HAP-1 (cell line): ENCODE data around the gene DSG4.
"Not testable (repeated sequence)": the region's sequence is repeated elsewhere in the genome, so short reads cannot be mapped to it uniquely, and the experiment has no call there.

ENCODE experiments used
- DNase-seq, 2 experiments: peaks; one replicate each; pipeline ENCODE4 v3.0.0-alpha.2; 2016 to 2020; ENCODE audit warnings: low spot score in 2 of 2
- H3K27me3 ChIP-seq: fragments of 250-450 bp; sonication (Bioruptor Pico); 2 replicates; pipeline ENCODE4 v1.5.1; 2020; ENCODE audit warnings: low read depth, mild to moderate bottlenecking, moderate library complexity
- H3K36me3 ChIP-seq: fragments of 250-450 bp; sonication (Bioruptor Pico); replicated peaks from 2 replicates; pipeline ENCODE4 v1.5.1; 2020; ENCODE audit warnings: mild to moderate bottlenecking
- H3K4me1 ChIP-seq: fragments of 250-450 bp; sonication (Bioruptor Pico); 2 replicates; pipeline ENCODE4 v1.5.1; 2020; ENCODE audit warnings: mild to moderate bottlenecking
- H3K4me3 ChIP-seq: fragments of 250-450 bp; sonication (Bioruptor Pico); 2 replicates; pipeline ENCODE4 v1.5.1; 2020; ENCODE audit warnings: mild to moderate bottlenecking, moderate library complexity
- H3K9me3 ChIP-seq: fragments of 250-450 bp; sonication (Bioruptor Pico); 2 replicates; pipeline ENCODE4 v1.5.1; 2020; ENCODE audit warnings: mild to moderate bottlenecking, moderate library complexity
- in situ Hi-C: fragments of 300-500 bp; cut with MboI; formaldehyde crosslinking; loops from 3 replicates; pipeline ENCODE4 v1.14.3; 2020; ENCODE audit warnings: low sequenced_read_pairs, inconsistent platforms, mixed read lengths

Gene DSG4

GRCh38 chr18:31376477-31376876 lies at the start of gene DSG4:
TSS of gene DSG4 (plus strand) at chr18:31376777. CDS start at chr18:31376912, 135 bp downstream.
- H3K36me3 ChIP-seq = no peaks in the 10 kb centered on the region
- in situ Hi-C loops = no loop called here
- H3K4me3 ChIP-seq = no peak within 1 kb of the TSS
- no peaks in the 10 kb centered on the region for H3K27me3 ChIP-seq
- DNase-seq = no peak
- H3K9me3 ChIP-seq = no peaks in the 10 kb centered on the region
- no peaks in the 10 kb centered on the region for H3K4me1 ChIP-seq

GRCh38 chr18:31329787-31330438 lies 46.7 kb upstream of the DSG4 start:
- Histone ChIP-seq H3K27me3 (no peaks in the 10 kb centered on the region), H3K36me3 (no peaks in the 10 kb centered on the region), H3K9me3 (no peaks in the 10 kb centered on the region), H3K4me1 (no peaks in the 10 kb centered on the region), H3K4me3 (no peak overlapping the region)
- in situ Hi-C loops = no loop called here
- DNase-seq = peak; percentile 4 to 10

- H3K4me1 ChIP-seq = no peaks in the 10 kb centered on the region
- H3K36me3 ChIP-seq = no peaks in the 10 kb centered on the region
- no peak overlapping the region for H3K4me3 ChIP-seq
- no peaks in the 10 kb centered on the region for H3K27me3 ChIP-seq
- DNase-seq = no peak
- no peaks in the 10 kb centered on the region for H3K9me3 ChIP-seq
- in situ Hi-C loops = no loop called here
Observed at GRCh38 chr18:31343454-31343853, 33.1 kb upstream of the DSG4 start.

- H3K27me3 ChIP-seq, H3K9me3 ChIP-seq, H3K4me3 ChIP-seq, H3K4me1 ChIP-seq, in situ Hi-C loops, H3K36me3 ChIP-seq, DNase-seq: not testable (repeated sequence)
Observed at GRCh38 chr18:31353336-31353735, 23.2 kb upstream of the DSG4 start.

GRCh38 chr18:31354990-31355389 lies 21.6 kb upstream of the DSG4 start:
- in situ Hi-C loops = no loop called here
- DNase-seq = no peak
- no peaks in the 10 kb centered on the region for H3K27me3 ChIP-seq
- no peaks in the 10 kb centered on the region for H3K4me1 ChIP-seq
- H3K4me3 ChIP-seq = no peak overlapping the region
- H3K9me3 ChIP-seq = no peaks in the 10 kb centered on the region
- H3K36me3 ChIP-seq = no peaks in the 10 kb centered on the region

GRCh38 chr18:31356025-31356424 lies 20.6 kb upstream of the DSG4 start:
- H3K9me3 ChIP-seq = no peaks in the 10 kb centered on the region
- in situ Hi-C loops = no loop called here
- no peaks in the 10 kb centered on the region for H3K27me3 ChIP-seq
- H3K4me1 ChIP-seq = no peaks in the 10 kb centered on the region
- H3K36me3 ChIP-seq = no peaks in the 10 kb centered on the region
- no peak for DNase-seq
- H3K4me3 ChIP-seq = no peak overlapping the region

GRCh38 chr18:31364190-31364589 lies 12.4 kb upstream of the DSG4 start:
- in situ Hi-C loops = no loop called here
- DNase-seq = no peak

GRCh38 chr18:31369478-31369877 lies 7.1 kb upstream of the DSG4 start:
- no peaks in the 10 kb centered on the region for H3K36me3 ChIP-seq
- in situ Hi-C loops = no loop called here

More at GRCh38 chr18:31364190-31364589, 12.4 kb upstream of the DSG4 start:
- Histone ChIP-seq H3K9me3 (no peaks in the 10 kb centered on the region; the same call in 1 of the 2 replicates), H3K4me3 (no peak overlapping the region), H3K27me3 (no peaks in the 10 kb centered on the region), H3K4me1 (no peaks in the 10 kb centered on the region), H3K36me3 (no peaks in the 10 kb centered on the region)

GRCh38 chr18:31371989-31372388 lies 4.6 kb upstream of the DSG4 start:
- Histone ChIP-seq H3K4me3 (no peak overlapping the region), H3K27me3 (no peaks in the 10 kb centered on the region), H3K4me1 (no peaks in the 10 kb centered on the region), H3K9me3 (no peaks in the 10 kb centered on the region), H3K36me3 (no peaks in the 10 kb centered on the region)
- in situ Hi-C loops = no loop called here
- no peak for DNase-seq

More at GRCh38 chr18:31369478-31369877, 7.1 kb upstream of the DSG4 start:
- H3K9me3 ChIP-seq = no peaks in the 10 kb centered on the region
- H3K4me3 ChIP-seq = no peak overlapping the region
- H3K4me1 ChIP-seq = no peaks in the 10 kb centered on the region
- no peak for DNase-seq
- no peaks in the 10 kb centered on the region for H3K27me3 ChIP-seq

GRCh38 chr18:31373641-31374040 lies 2.9 kb upstream of the DSG4 start:
- Histone ChIP-seq H3K36me3 (no peaks in the 10 kb centered on the region), H3K4me1 (no peaks in the 10 kb centered on the region), H3K27me3 (no peaks in the 10 kb centered on the region), H3K9me3 (no peaks in the 10 kb centered on the region), H3K4me3 (no peak overlapping the region)
- no peak for DNase-seq
- in situ Hi-C loops = no loop called here

- Histone ChIP-seq H3K27me3 (no peaks in the 10 kb centered on the region), H3K4me3 (no peak overlapping the region), H3K9me3 (no peaks in the 10 kb centered on the region), H3K4me1 (peaks cover 3% of the 10 kb centered on the region), H3K36me3 (no peaks in the 10 kb centered on the region)
- no peak for DNase-seq
- in situ Hi-C loops = no loop called here
Observed at GRCh38 chr18:31380912-31381311, 4.3 kb downstream of the DSG4 start.

GRCh38 chr18:31382107-31382506 lies 5.5 kb downstream of the DSG4 start:
- no peak overlapping the region for H3K4me3 ChIP-seq
- no peak for DNase-seq
- no peaks in the 10 kb centered on the region for H3K36me3 ChIP-seq
- no peaks in the 10 kb centered on the region for H3K9me3 ChIP-seq
- no peaks in the 10 kb centered on the region for H3K27me3 ChIP-seq
- in situ Hi-C loops = no loop called here
- peaks cover 3% of the 10 kb centered on the region for H3K4me1 ChIP-seq

- in situ Hi-C loops = no loop called here
- DNase-seq = no peak
- Histone ChIP-seq H3K27me3 (no peaks in the 10 kb centered on the region), H3K36me3 (no peaks in the 10 kb centered on the region), H3K4me1 (peaks cover 3% of the 10 kb centered on the region), H3K9me3 (no peaks in the 10 kb centered on the region), H3K4me3 (no peak overlapping the region)
Observed at GRCh38 chr18:31386741-31387140, 10.2 kb downstream of the DSG4 start.

- H3K4me1 ChIP-seq = peaks cover 5% of the 10 kb centered on the region; the same call in 1 of the 2 replicates
- no peak for DNase-seq
- in situ Hi-C loops = no loop called here
- H3K27me3 ChIP-seq = no peaks in the 10 kb centered on the region
- no peak overlapping the region for H3K4me3 ChIP-seq
- no peaks in the 10 kb centered on the region for H3K36me3 ChIP-seq
- H3K9me3 ChIP-seq = no peaks in the 10 kb centered on the region
Observed at GRCh38 chr18:31393286-31393685, 16.7 kb downstream of the DSG4 start.
